ENCODE data around the gene EPN2. TPM values are rescaled to one million over a fixed set of nuclear protein-coding genes. Genes with fewer than 3 reads are reported as not detected.
"Not testable (repeated sequence)": the region's sequence is repeated elsewhere in the genome, so short reads cannot be mapped to it uniquely, and the experiment has no call there.

EPN2 gene
- total and polyA plus RNA-seq, 7 experiments from 2014 or later = 3.9 to 11.5 (median 6.4) TPM

- H3K4me1 Mint-ChIP-seq; H3K27ac Mint-ChIP-seq; intact Hi-C loops (cut with micrococcal nuclease); H3K4me1 ChIP-seq (ENCODE audit: control insufficient read depth in 2 of 2, insufficient read depth in 2 of 2, low read length in 2 of 2); H3K4me3 ChIP-seq (ENCODE audit: low read length); ATAC-seq; H3K9me3 Mint-ChIP-seq; POLR2A ChIA-PET; DNase-seq; H3K36me3 Mint-ChIP-seq; H3K4me3 Mint-ChIP-seq; H3K27ac ChIP-seq (ENCODE audit: low read depth, low read length); H3K27me3 ChIP-seq (ENCODE audit: control insufficient read depth in 2 of 2, insufficient read depth in 2 of 2, low read length in 2 of 2); H3K36me3 ChIP-seq (ENCODE audit: control insufficient read depth in 2 of 3, insufficient read depth in 3 of 3, low read length in 3 of 3); H3K9me3 ChIP-seq (ENCODE audit: control insufficient read depth in 2 of 3, low read length in 3 of 3): not testable (repeated sequence)
- peaks cover 0 to 28% (median 11%) of the 10 kb centered on the region in 5 donors for H3K27me3 Mint-ChIP-seq
- CTCF ChIA-PET = interaction anchor here (1.2 kb wide), 2 partner anchors 9 to 94 kb away, joined by 3 read pairs; partner anchors contain the start of gene B9D1
Observed at GRCh38 chr17:19353401-19353800, 116.2 kb downstream of the EPN2 start.

- DNase-seq (no peak), ATAC-seq (no peak)
- Mint-ChIP-seq H3K4me1 (no peaks in the 10 kb centered on the region), H3K27ac (no peak overlapping the region), H3K36me3 (no peaks in the 10 kb centered on the region), H3K9me3 (no peaks in the 10 kb centered on the region), H3K27me3 (peaks cover 7 to 35% (median 24%) of the 10 kb centered on the region in 5 donors), H3K4me3 (no peak overlapping the region)
- ChIA-PET POLR2A (interaction anchor here (0.7 to 1.1 kb wide), 2 partner anchors 20 to 55 kb away, joined by 3 read pairs; no protein-coding TSS in a partner anchor), CTCF (interaction anchor here (1.2 kb wide), 1 partner anchor 8 kb away, joined by 3 read pairs; the partner anchor contains the start of gene B9D1)
- Histone ChIP-seq H3K4me3 (ENCODE audit: low read length) (no peak overlapping the region), H3K36me3 (ENCODE audit: control insufficient read depth in 2 of 3, insufficient read depth in 3 of 3, low read length in 3 of 3) (no peaks in the 10 kb centered on the region), H3K27me3 (ENCODE audit: control insufficient read depth in 2 of 2, insufficient read depth in 2 of 2, low read length in 2 of 2) (no peaks in the 10 kb centered on the region), H3K27ac (ENCODE audit: low read depth, low read length) (no peak overlapping the region), H3K9me3 (ENCODE audit: control insufficient read depth in 2 of 3, low read length in 3 of 3) (no peaks in the 10 kb centered on the region), H3K4me1 (ENCODE audit: control insufficient read depth in 2 of 2, insufficient read depth in 2 of 2, low read length in 2 of 2) (no peaks in the 10 kb centered on the region)
- intact Hi-C loops (cut with micrococcal nuclease) = no loop called here
Observed at GRCh38 chr17:19354748-19355147, 117.6 kb downstream of the EPN2 start.

- ChIA-PET CTCF (no interaction called here), POLR2A (no interaction called here)
- peaks cover 0 to 11% (median 5%) of the 10 kb centered on the region in 7 donors for H3K4me1 Mint-ChIP-seq
- Histone ChIP-seq H3K27me3 (ENCODE audit: control insufficient read depth in 2 of 2, insufficient read depth in 2 of 2, low read length in 2 of 2) (no peaks in the 10 kb centered on the region), H3K4me3 (ENCODE audit: low read length) (no peak overlapping the region), H3K4me1 (ENCODE audit: control insufficient read depth in 2 of 2, insufficient read depth in 2 of 2, low read length in 2 of 2) (peaks cover 6 to 7% of the 10 kb centered on the region in 2 donors), H3K36me3 (ENCODE audit: control insufficient read depth in 2 of 3, insufficient read depth in 3 of 3, low read length in 3 of 3) (no peaks in the 10 kb centered on the region), H3K9me3 (ENCODE audit: control insufficient read depth in 2 of 3, low read length in 3 of 3) (no peaks in the 10 kb centered on the region), H3K27ac (ENCODE audit: low read depth, low read length) (no peak overlapping the region)
- no peak overlapping the region for H3K27ac Mint-ChIP-seq
- H3K27me3 Mint-ChIP-seq = peaks cover 7 to 42% (median 22%) of the 10 kb centered on the region in 5 donors
- ATAC-seq (no peak), DNase-seq (no peak)
- no peaks in the 10 kb centered on the region for H3K9me3 Mint-ChIP-seq
- H3K4me3 Mint-ChIP-seq = no peak overlapping the region
- H3K36me3 Mint-ChIP-seq = no peaks in the 10 kb centered on the region
- intact Hi-C loops (cut with micrococcal nuclease) = no loop called here
Observed at GRCh38 chr17:19357351-19357750, 120.2 kb downstream of the EPN2 start.

GRCh38 chr17:19357761-19358160 is 120.6 kb downstream of the EPN2 start:
- CTCF ChIA-PET = no interaction called here
- no peak overlapping the region for H3K4me3 Mint-ChIP-seq
- Histone ChIP-seq H3K27ac (ENCODE audit: low read depth, low read length) (no peak overlapping the region), H3K4me1 (ENCODE audit: control insufficient read depth in 2 of 2, insufficient read depth in 2 of 2, low read length in 2 of 2) (peaks cover 6 to 7% of the 10 kb centered on the region in 2 donors), H3K9me3 (ENCODE audit: control insufficient read depth in 2 of 3, low read length in 3 of 3) (no peaks in the 10 kb centered on the region), H3K4me3 (ENCODE audit: low read length) (no peak overlapping the region), H3K27me3 (ENCODE audit: control insufficient read depth in 2 of 2, insufficient read depth in 2 of 2, low read length in 2 of 2) (no peaks in the 10 kb centered on the region), H3K36me3 (ENCODE audit: control insufficient read depth in 2 of 3, insufficient read depth in 3 of 3, low read length in 3 of 3) (no peaks in the 10 kb centered on the region)
- H3K4me1 Mint-ChIP-seq = peaks cover 0 to 11% (median 5%) of the 10 kb centered on the region in 7 donors
- POLR2A ChIA-PET = no interaction called here
- DNase-seq (no peak), ATAC-seq (no peak)
- H3K36me3 Mint-ChIP-seq = no peaks in the 10 kb centered on the region
- intact Hi-C loops (cut with micrococcal nuclease) = no loop called here
- H3K9me3 Mint-ChIP-seq = no peaks in the 10 kb centered on the region
- no peak overlapping the region for H3K27ac Mint-ChIP-seq
- peaks cover 7 to 42% (median 22%) of the 10 kb centered on the region in 5 donors for H3K27me3 Mint-ChIP-seq

- no peaks in the 10 kb centered on the region for H3K36me3 Mint-ChIP-seq
- H3K27me3 Mint-ChIP-seq = peaks cover 7 to 38% (median 19%) of the 10 kb centered on the region in 5 donors
- no peak overlapping the region for H3K4me3 ChIP-seq (ENCODE audit: low read length)
- no peaks in the 10 kb centered on the region for H3K9me3 Mint-ChIP-seq
- CTCF ChIA-PET = no interaction called here
- H3K4me1 Mint-ChIP-seq = peaks cover 0 to 15% (median 6%) of the 10 kb centered on the region in 7 donors
- H3K4me1 ChIP-seq (ENCODE audit: control insufficient read depth in 2 of 2, insufficient read depth in 2 of 2, low read length in 2 of 2) = peaks cover 6 to 11% of the 10 kb centered on the region in 2 donors
- no peaks in the 10 kb centered on the region for H3K27me3 ChIP-seq (ENCODE audit: control insufficient read depth in 2 of 2, insufficient read depth in 2 of 2, low read length in 2 of 2)
- intact Hi-C loops (cut with micrococcal nuclease) = no loop called here
- no peaks in the 10 kb centered on the region for H3K36me3 ChIP-seq (ENCODE audit: control insufficient read depth in 2 of 3, insufficient read depth in 3 of 3, low read length in 3 of 3)
- DNase-seq (no peak), ATAC-seq (no peak)
- H3K9me3 ChIP-seq (ENCODE audit: control insufficient read depth in 2 of 3, low read length in 3 of 3) = no peaks in the 10 kb centered on the region
- POLR2A ChIA-PET = no interaction called here
- no peak overlapping the region for H3K27ac Mint-ChIP-seq
- H3K4me3 Mint-ChIP-seq = no peak overlapping the region
- H3K27ac ChIP-seq (ENCODE audit: low read depth, low read length) = no peak overlapping the region
Observed at GRCh38 chr17:19359151-19359550, 122.0 kb downstream of the EPN2 start.

- H3K27me3 ChIP-seq (ENCODE audit: control insufficient read depth in 2 of 2, insufficient read depth in 2 of 2, low read length in 2 of 2) = no peaks in the 10 kb centered on the region
- ChIA-PET CTCF (no interaction called here), POLR2A (no interaction called here)
- H3K36me3 ChIP-seq (ENCODE audit: control insufficient read depth in 2 of 3, insufficient read depth in 3 of 3, low read length in 3 of 3) = no peaks in the 10 kb centered on the region
- Mint-ChIP-seq H3K27ac (no peak overlapping the region), H3K9me3 (no peaks in the 10 kb centered on the region), H3K36me3 (no peaks in the 10 kb centered on the region), H3K4me1 (peaks cover 0 to 15% (median 6%) of the 10 kb centered on the region in 7 donors), H3K4me3 (no peak overlapping the region), H3K27me3 (peaks cover 7 to 35% (median 23%) of the 10 kb centered on the region in 5 donors)
- H3K27ac ChIP-seq (ENCODE audit: low read depth, low read length) = no peak overlapping the region
- no peak for DNase-seq
- H3K4me3 ChIP-seq (ENCODE audit: low read length) = no peak overlapping the region
- H3K9me3 ChIP-seq (ENCODE audit: control insufficient read depth in 2 of 3, low read length in 3 of 3) = no peaks in the 10 kb centered on the region
- no peak for ATAC-seq
- intact Hi-C loops (cut with micrococcal nuclease) = loop anchor here (5.0 kb wide), 2 partner anchors 503 to 507 kb away; partner anchors contain the start of genes PRPSAP2 (in 1 of the 2) and ULK2 (in 1 of the 2)
- H3K4me1 ChIP-seq (ENCODE audit: control insufficient read depth in 2 of 2, insufficient read depth in 2 of 2, low read length in 2 of 2) = peaks cover 6 to 11% of the 10 kb centered on the region in 2 donors
Observed at GRCh38 chr17:19359856-19360255, 122.7 kb downstream of the EPN2 start.

GRCh38 chr17:19360772-19361171 is 123.6 kb downstream of the EPN2 start:
- Mint-ChIP-seq H3K9me3 (no peaks in the 10 kb centered on the region), H3K36me3 (no peaks in the 10 kb centered on the region), H3K27me3 (peaks cover 7 to 32% (median 21%) of the 10 kb centered on the region in 5 donors), H3K27ac (no peak overlapping the region), H3K4me3 (peak overlapping the region in 1 of 10 donors; percentile 60), H3K4me1 (peaks cover 0 to 15% (median 6%) of the 10 kb centered on the region in 7 donors)
- H3K4me3 ChIP-seq (ENCODE audit: low read length) = no peak overlapping the region
- H3K27me3 ChIP-seq (ENCODE audit: control insufficient read depth in 2 of 2, insufficient read depth in 2 of 2, low read length in 2 of 2) = no peaks in the 10 kb centered on the region
- ATAC-seq (no peak), DNase-seq (no peak)
- H3K9me3 ChIP-seq (ENCODE audit: control insufficient read depth in 2 of 3, low read length in 3 of 3) = no peaks in the 10 kb centered on the region
- no peaks in the 10 kb centered on the region for H3K36me3 ChIP-seq (ENCODE audit: control insufficient read depth in 2 of 3, insufficient read depth in 3 of 3, low read length in 3 of 3)
- intact Hi-C loops (cut with micrococcal nuclease) = loop anchor here (5.0 kb wide), 2 partner anchors 503 to 507 kb away; partner anchors contain the start of genes PRPSAP2 (in 1 of the 2) and ULK2 (in 1 of the 2)
- H3K27ac ChIP-seq (ENCODE audit: low read depth, low read length) = no peak overlapping the region
- ChIA-PET POLR2A (interaction anchor here (2.9 kb wide), 1 partner anchor 17 kb away, joined by 26 read pairs; the partner anchor contains the start of gene MAPK7), CTCF (interaction anchor here (3.4 kb wide), 1 partner anchor 17 kb away, joined by 29 read pairs; the partner anchor contains the start of gene MAPK7)
- peaks cover 6 to 11% of the 10 kb centered on the region in 2 donors for H3K4me1 ChIP-seq (ENCODE audit: control insufficient read depth in 2 of 2, insufficient read depth in 2 of 2, low read length in 2 of 2)

All from naive thymus-derived CD4-positive, alpha-beta T cell (primary cell).